HG03045 (cell line): Measurements from ENCODE around the gene CCL24.
"Not testable (repeated sequence)": the region's sequence is repeated elsewhere in the genome, so short reads cannot be mapped to it uniquely, and the experiment has no call there.

Source experiments
- ATAC-seq: cut with Tn5 transposase; IDR thresholded peaks from one replicate; pipeline ENCODE4 v1.9.1; 2021; ENCODE audit warnings: mild to moderate bottlenecking, moderate library complexity; ENCODE audit not compliant: unreplicated experiment

Gene CCL24

GRCh38 chr7:75813781-75814236, at the start of gene CCL24:
Gene CCL24 (minus strand): TSS chr7:75813806. CDS start chr7:75813715, 91 bp downstream.
- no peak for ATAC-seq

- ATAC-seq: no peak
These were observed 48.0 kb upstream of the CCL24 start for GRCh38 chr7:75861636-75862035.

GRCh38 chr7:75858410-75858809, 44.8 kb upstream of the CCL24 start:
- no peak for ATAC-seq

GRCh38 chr7:75856536-75856935, 42.9 kb upstream of the CCL24 start:
- no peak for ATAC-seq

- not testable (repeated sequence) for ATAC-seq
These were observed 41.3 kb upstream of the CCL24 start for GRCh38 chr7:75854813-75855345.

GRCh38 chr7:75854233-75854632, 40.6 kb upstream of the CCL24 start:
- no peak for ATAC-seq

GRCh38 chr7:75850235-75850634, 36.6 kb upstream of the CCL24 start:
- no peak for ATAC-seq

GRCh38 chr7:75849573-75849972, 36.0 kb upstream of the CCL24 start:
- no peak for ATAC-seq

- ATAC-seq: no peak
These were observed 34.1 kb upstream of the CCL24 start for GRCh38 chr7:75847707-75848106.

- ATAC-seq: not testable (repeated sequence)
These were observed 31.5 kb upstream of the CCL24 start for GRCh38 chr7:75845132-75845531.

GRCh38 chr7:75844158-75844557, 30.6 kb upstream of the CCL24 start:
- ATAC-seq: no peak

- no peak for ATAC-seq
These were observed 30.1 kb upstream of the CCL24 start for GRCh38 chr7:75843613-75844116.

GRCh38 chr7:75842836-75843446, 29.3 kb upstream of the CCL24 start:
- ATAC-seq: peak; percentile 70

GRCh38 chr7:75840029-75840428, 26.4 kb upstream of the CCL24 start:
- no peak for ATAC-seq

GRCh38 chr7:75838281-75838930, 24.8 kb upstream of the CCL24 start:
- ATAC-seq: not testable (repeated sequence)

GRCh38 chr7:75836798-75837197, 23.2 kb upstream of the CCL24 start:
- no peak for ATAC-seq

GRCh38 chr7:75835688-75836285, 22.2 kb upstream of the CCL24 start:
- ATAC-seq: no peak

- not testable (repeated sequence) for ATAC-seq
These were observed 20.1 kb upstream of the CCL24 start for GRCh38 chr7:75833662-75834061.

GRCh38 chr7:75830978-75831377, 17.4 kb upstream of the CCL24 start:
- ATAC-seq: no peak

- not testable (repeated sequence) for ATAC-seq
These were observed 16.1 kb upstream of the CCL24 start for GRCh38 chr7:75829656-75830055.

GRCh38 chr7:75823198-75823910, 9.7 kb upstream of the CCL24 start:
- ATAC-seq: no peak
